ENCODE results near the gene PPP6C.

The PPP6C gene

DNA sequence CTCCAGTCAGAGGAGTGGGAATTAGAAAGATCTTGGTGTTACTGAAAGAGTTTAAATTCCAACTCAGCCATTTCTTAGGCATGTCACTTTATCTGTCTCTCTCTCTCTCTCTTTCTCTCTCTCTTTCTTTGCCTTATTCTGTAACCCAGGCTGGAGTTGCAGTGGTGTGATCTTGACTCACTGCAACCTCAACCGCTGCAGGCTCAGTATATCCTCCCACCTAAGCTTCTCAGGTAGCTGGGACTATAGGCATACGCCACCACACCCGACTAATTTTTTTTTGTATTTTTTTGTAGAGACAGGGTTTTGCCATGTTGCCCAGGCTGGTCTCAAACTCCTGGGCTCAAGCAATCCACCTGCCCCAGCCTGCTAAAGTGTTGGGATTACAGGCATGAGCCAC is 29.0 kb upstream of the PPP6C start:
- TF ChIP-seq, protein P1, sequence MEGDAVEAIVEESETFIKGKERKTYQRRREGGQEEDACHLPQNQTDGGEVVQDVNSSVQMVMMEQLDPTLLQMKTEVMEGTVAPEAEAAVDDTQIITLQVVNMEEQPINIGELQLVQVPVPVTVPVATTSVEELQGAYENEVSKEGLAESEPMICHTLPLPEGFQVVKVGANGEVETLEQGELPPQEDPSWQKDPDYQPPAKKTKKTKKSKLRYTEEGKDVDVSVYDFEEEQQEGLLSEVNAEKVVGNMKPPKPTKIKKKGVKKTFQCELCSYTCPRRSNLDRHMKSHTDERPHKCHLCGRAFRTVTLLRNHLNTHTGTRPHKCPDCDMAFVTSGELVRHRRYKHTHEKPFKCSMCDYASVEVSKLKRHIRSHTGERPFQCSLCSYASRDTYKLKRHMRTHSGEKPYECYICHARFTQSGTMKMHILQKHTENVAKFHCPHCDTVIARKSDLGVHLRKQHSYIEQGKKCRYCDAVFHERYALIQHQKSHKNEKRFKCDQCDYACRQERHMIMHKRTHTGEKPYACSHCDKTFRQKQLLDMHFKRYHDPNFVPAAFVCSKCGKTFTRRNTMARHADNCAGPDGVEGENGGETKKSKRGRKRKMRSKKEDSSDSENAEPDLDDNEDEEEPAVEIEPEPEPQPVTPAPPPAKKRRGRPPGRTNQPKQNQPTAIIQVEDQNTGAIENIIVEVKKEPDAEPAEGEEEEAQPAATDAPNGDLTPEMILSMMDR (IDR thresholded peaks at IDR 0.05; ENCODE audit: low read length): no peak
- TF ChIP-seq EZH2 (optimal IDR thresholded peaks at IDR 0.05; ENCODE audit: low read depth, low read length): no peak
- TF ChIP-seq EZH2phosphoT487 (IDR thresholded peaks at IDR 0.05; ENCODE audit: low read length): no peak
- Histone ChIP-seq H3K79me2 (ENCODE audit: low read length) (no peaks in the 10 kb centered on the region), H3F3A (ENCODE audit: insufficient read depth, low read length) (no peaks in the 10 kb centered on the region), H3K36me3 (replicated peaks; ENCODE audit: insufficient read depth, low read length) (no peaks in the 10 kb centered on the region), H3K4me3 (ENCODE audit: low read length) (no peak overlapping the region), H3K27ac (ENCODE audit: low read length) (no peak overlapping the region), H4K20me1 (ENCODE audit: insufficient read depth, low read length) (no peaks in the 10 kb centered on the region), H3K9me2 (replicated peaks; ENCODE audit: insufficient read depth, low read length) (no peaks in the 10 kb centered on the region), H2AFZ (ENCODE audit: low read length) (no peak overlapping the region), H3K4me2 (ENCODE audit: low read depth, low read length) (no peak overlapping the region), H3K9ac (ENCODE audit: low read length) (no peak overlapping the region), H3K27me3 (replicated peaks; ENCODE audit: insufficient read depth, low read length) (no peaks in the 10 kb centered on the region), H3K9me3 (replicated peaks; ENCODE audit: insufficient read depth, low read length) (no peaks in the 10 kb centered on the region), H3K4me1 (ENCODE audit: low read length) (no peaks in the 10 kb centered on the region)
- no peak for DNase-seq

DNA sequence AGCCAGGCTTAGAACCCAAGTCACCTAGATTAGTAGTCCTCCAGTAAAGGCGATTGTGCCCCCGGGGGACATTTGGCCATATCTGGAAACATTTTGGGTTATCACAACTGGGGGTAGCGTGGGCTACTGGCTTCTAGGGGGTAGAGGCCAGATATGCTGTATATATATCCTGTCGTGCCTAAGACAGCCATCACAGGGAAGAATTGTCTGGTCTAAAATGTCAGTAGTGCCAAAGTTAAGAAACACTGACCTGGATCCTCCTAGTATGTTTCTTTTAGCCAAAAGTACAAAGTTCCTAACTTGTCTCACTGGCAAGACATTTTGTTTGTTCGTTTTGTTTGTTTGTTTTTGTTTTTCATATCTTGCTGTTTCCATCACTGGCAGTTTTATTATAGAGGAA is 24.6 kb upstream of the PPP6C start:
- H3F3A ChIP-seq (ENCODE audit: insufficient read depth, low read length): no peaks in the 10 kb centered on the region
- H3K36me3 ChIP-seq (replicated peaks; ENCODE audit: insufficient read depth, low read length): no peaks in the 10 kb centered on the region
- H4K20me1 ChIP-seq (ENCODE audit: insufficient read depth, low read length): no peaks in the 10 kb centered on the region
- H3K27ac ChIP-seq (ENCODE audit: low read length): no peak overlapping the region
- TF ChIP-seq EZH2phosphoT487 (IDR thresholded peaks at IDR 0.05; ENCODE audit: low read length) (no peak), EZH2 (optimal IDR thresholded peaks at IDR 0.05; ENCODE audit: low read depth, low read length) (no peak)
- TF ChIP-seq, protein P1 (IDR thresholded peaks at IDR 0.05; ENCODE audit: low read length): no peak
- H3K4me1 ChIP-seq (ENCODE audit: low read length): no peaks in the 10 kb centered on the region
- no peak for DNase-seq
- H3K27me3 ChIP-seq (replicated peaks; ENCODE audit: insufficient read depth, low read length): no peaks in the 10 kb centered on the region
- no peaks in the 10 kb centered on the region for H3K79me2 ChIP-seq (ENCODE audit: low read length)
- no peaks in the 10 kb centered on the region for H3K9me2 ChIP-seq (replicated peaks; ENCODE audit: insufficient read depth, low read length)
- H3K4me3 ChIP-seq (ENCODE audit: low read length): no peak overlapping the region
- H3K4me2 ChIP-seq (ENCODE audit: low read depth, low read length): no peak overlapping the region
- H2AFZ ChIP-seq (ENCODE audit: low read length): no peak overlapping the region
- no peak overlapping the region for H3K9ac ChIP-seq (ENCODE audit: low read length)
- H3K9me3 ChIP-seq (replicated peaks; ENCODE audit: insufficient read depth, low read length): no peaks in the 10 kb centered on the region

DNA sequence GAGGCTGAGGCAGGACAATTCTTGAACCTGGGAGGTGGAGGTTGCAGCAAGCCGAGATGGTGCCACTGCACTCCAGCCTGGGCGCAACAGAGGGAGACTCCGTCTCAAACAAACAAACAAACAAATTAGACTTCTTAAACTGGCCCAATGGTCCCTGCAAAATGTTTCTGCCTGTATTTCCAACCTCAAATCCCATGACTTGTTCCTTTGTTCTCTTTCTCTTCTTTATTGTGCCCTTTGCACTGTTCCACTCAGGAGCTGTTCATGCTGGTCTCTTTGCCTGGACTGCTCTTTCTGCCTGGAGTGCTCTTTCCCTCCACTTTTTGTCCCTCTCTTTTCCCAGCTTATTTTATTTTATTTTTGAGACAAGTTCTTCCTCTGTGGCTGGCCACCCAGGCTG is 14.9 kb upstream of the PPP6C start:
- peaks cover 9% of the 10 kb centered on the region for H3K79me2 ChIP-seq (ENCODE audit: low read length)
- no peaks in the 10 kb centered on the region for H3F3A ChIP-seq (ENCODE audit: insufficient read depth, low read length)
- no peaks in the 10 kb centered on the region for H4K20me1 ChIP-seq (ENCODE audit: insufficient read depth, low read length)
- H2AFZ ChIP-seq (ENCODE audit: low read length): no peak overlapping the region
- no peak overlapping the region for H3K4me3 ChIP-seq (ENCODE audit: low read length)
- no peak for DNase-seq
- no peak overlapping the region for H3K9ac ChIP-seq (ENCODE audit: low read length)
- H3K4me1 ChIP-seq (ENCODE audit: low read length): peaks cover 5% of the 10 kb centered on the region; the same call in 1 of the 2 replicates
- TF ChIP-seq EZH2phosphoT487 (IDR thresholded peaks at IDR 0.05; ENCODE audit: low read length): no peak
- TF ChIP-seq, protein P1 (IDR thresholded peaks at IDR 0.05; ENCODE audit: low read length): no peak
- no peak for TF ChIP-seq EZH2 (optimal IDR thresholded peaks at IDR 0.05; ENCODE audit: low read depth, low read length)
- 0 out of 2 replicates have a peak, but pooled peaks cover 2% of the 10 kb centered on the region for H3K36me3 ChIP-seq (replicated peaks; ENCODE audit: insufficient read depth, low read length)
- no peaks in the 10 kb centered on the region for H3K27me3 ChIP-seq (replicated peaks; ENCODE audit: insufficient read depth, low read length)
- no peaks in the 10 kb centered on the region for H3K9me2 ChIP-seq (replicated peaks; ENCODE audit: insufficient read depth, low read length)
- H3K4me2 ChIP-seq (ENCODE audit: low read depth, low read length): no peak overlapping the region
- no peak overlapping the region for H3K27ac ChIP-seq (ENCODE audit: low read length)
- no peaks in the 10 kb centered on the region for H3K9me3 ChIP-seq (replicated peaks; ENCODE audit: insufficient read depth, low read length)

Measured in MM.1S (cell line).